Measurements from ENCODE around the gene CFAP210. TPM values are rescaled to one million over a fixed set of nuclear protein-coding genes. Genes with fewer than 3 reads are reported as not detected.

The CFAP210 gene
- total RNA-seq, 1 experiment from 2014 or later, result 0.94 TPM

DNA sequence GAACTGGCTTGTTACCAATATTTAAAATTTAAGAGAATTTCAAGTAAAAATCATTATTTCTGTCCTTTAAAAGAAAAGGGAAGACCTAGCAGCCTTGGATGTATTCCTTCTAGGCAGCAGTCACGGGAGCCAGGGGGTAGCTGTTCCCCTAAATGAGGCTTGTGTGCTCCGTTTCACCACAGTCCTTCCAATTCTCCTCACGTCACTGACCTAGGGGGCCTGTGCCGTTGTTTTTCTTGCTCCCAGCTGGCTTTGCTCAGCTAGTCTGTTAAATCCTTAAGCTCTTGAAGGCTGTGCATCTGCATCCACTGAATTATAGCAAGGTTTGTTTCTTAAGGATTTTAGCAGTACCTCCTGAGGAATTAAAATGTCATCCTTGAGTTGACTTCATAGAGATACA, 49.3 kb upstream of the CFAP210 start:
- Histone ChIP-seq H3T11ph (ENCODE audit: low read length) (no peak overlapping the region), H3K18ac (ENCODE audit: insufficient read length, low read depth, low read length) (no peak overlapping the region), H4K8ac (replicated peaks; ENCODE audit: insufficient read length, low read depth, low read length) (no peak overlapping the region), H2BK15ac (ENCODE audit: low read depth, low read length) (no peak overlapping the region), H2BK120ac (ENCODE audit: low read depth, low read length, poor library complexity, severe bottlenecking) (no peak overlapping the region), H3K23me2 (ENCODE audit: insufficient read length, low read depth, low read length, poor library complexity, severe bottlenecking) (no peaks in the 10 kb centered on the region), H2AK5ac (ENCODE audit: insufficient read length, low read length) (no peak overlapping the region), H2BK5ac (ENCODE audit: insufficient read length, low read length) (no peak overlapping the region), H3K9ac (ENCODE audit: extremely low read depth, insufficient read length, low read length) (no peak overlapping the region), H3K79me2 (ENCODE audit: insufficient read depth, low read length) (no peaks in the 10 kb centered on the region; the same call in none of the 2 replicates), H2AFZ (ENCODE audit: low read length) (no peak overlapping the region), H2BK20ac (ENCODE audit: low read depth, low read length, poor library complexity, severe bottlenecking) (no peak overlapping the region), H3K4me1 (ENCODE audit: insufficient read depth, low read length) (no peaks in the 10 kb centered on the region), H4K5ac (ENCODE audit: insufficient read length, low read depth, low read length) (no peak overlapping the region), H3K4ac (ENCODE audit: low read depth, low read length) (no peak overlapping the region), H3K4me2 (ENCODE audit: insufficient read depth, insufficient read length, low read length) (no peak overlapping the region), H3K27me3 (ENCODE audit: insufficient read depth, low read length) (no peaks in the 10 kb centered on the region), H3K79me1 (ENCODE audit: insufficient read depth, low read depth, low read length, poor library complexity, severe bottlenecking) (peaks cover 7% of the 10 kb centered on the region), H2BK12ac (ENCODE audit: insufficient read length, low read depth, low read length) (no peak overlapping the region), H3K56ac (ENCODE audit: insufficient read length, low read depth, low read length) (no peak overlapping the region), H3K14ac (ENCODE audit: insufficient read depth, low read length) (no peak overlapping the region), H4K20me1 (ENCODE audit: control insufficient read depth, insufficient read depth, insufficient read length) (no peaks in the 10 kb centered on the region), H4K91ac (ENCODE audit: insufficient read length, low read depth, low read length) (no peak overlapping the region), H3K23ac (ENCODE audit: insufficient read length, low read depth, low read length) (no peak overlapping the region), H3K9me3 (ENCODE audit: control insufficient read depth, low read depth, low read length) (no peaks in the 10 kb centered on the region), H3K27ac (ENCODE audit: insufficient read length, low read depth, low read length) (no peak overlapping the region)
- no peaks in the 10 kb centered on the region for H3K27me3 Mint-ChIP-seq (ENCODE audit: low read depth)
- H3K4me3 Mint-ChIP-seq, result no peak overlapping the region
- DNase-seq, result no peak
- no peak overlapping the region for H3K27ac Mint-ChIP-seq
- TF ChIP-seq, protein P1, sequence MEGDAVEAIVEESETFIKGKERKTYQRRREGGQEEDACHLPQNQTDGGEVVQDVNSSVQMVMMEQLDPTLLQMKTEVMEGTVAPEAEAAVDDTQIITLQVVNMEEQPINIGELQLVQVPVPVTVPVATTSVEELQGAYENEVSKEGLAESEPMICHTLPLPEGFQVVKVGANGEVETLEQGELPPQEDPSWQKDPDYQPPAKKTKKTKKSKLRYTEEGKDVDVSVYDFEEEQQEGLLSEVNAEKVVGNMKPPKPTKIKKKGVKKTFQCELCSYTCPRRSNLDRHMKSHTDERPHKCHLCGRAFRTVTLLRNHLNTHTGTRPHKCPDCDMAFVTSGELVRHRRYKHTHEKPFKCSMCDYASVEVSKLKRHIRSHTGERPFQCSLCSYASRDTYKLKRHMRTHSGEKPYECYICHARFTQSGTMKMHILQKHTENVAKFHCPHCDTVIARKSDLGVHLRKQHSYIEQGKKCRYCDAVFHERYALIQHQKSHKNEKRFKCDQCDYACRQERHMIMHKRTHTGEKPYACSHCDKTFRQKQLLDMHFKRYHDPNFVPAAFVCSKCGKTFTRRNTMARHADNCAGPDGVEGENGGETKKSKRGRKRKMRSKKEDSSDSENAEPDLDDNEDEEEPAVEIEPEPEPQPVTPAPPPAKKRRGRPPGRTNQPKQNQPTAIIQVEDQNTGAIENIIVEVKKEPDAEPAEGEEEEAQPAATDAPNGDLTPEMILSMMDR (conservative IDR thresholded peaks at IDR 0.05), result no peak
- peaks cover 3 to 5% of the 10 kb centered on the region in 2 experiments; a peak in 4 of 5 replicates for H3K9me3 Mint-ChIP-seq
- peaks cover 7% of the 10 kb centered on the region in 2 experiments for H3K4me1 Mint-ChIP-seq
- H3K36me3 Mint-ChIP-seq (ENCODE audit: insufficient read depth in 1 of 3, low read depth in 3 of 3), result peaks cover 50 to 72% (median 64%) of the 10 kb centered on the region in 3 experiments
- WGBS (ENCODE audit: extremely low coverage, insufficient read length, low lambda C conversion rate), result no CpG with 5 or more reads among the region's 4 CpGs

All from H9 (cell line).